ENCODE data around the gene PPCS. TPM values are rescaled to one million over a fixed set of nuclear protein-coding genes. Genes with fewer than 3 reads are reported as not detected.

Gene PPCS
- total RNA-seq: 44.3 and 57.2 TPM in 2 replicates

DNA sequence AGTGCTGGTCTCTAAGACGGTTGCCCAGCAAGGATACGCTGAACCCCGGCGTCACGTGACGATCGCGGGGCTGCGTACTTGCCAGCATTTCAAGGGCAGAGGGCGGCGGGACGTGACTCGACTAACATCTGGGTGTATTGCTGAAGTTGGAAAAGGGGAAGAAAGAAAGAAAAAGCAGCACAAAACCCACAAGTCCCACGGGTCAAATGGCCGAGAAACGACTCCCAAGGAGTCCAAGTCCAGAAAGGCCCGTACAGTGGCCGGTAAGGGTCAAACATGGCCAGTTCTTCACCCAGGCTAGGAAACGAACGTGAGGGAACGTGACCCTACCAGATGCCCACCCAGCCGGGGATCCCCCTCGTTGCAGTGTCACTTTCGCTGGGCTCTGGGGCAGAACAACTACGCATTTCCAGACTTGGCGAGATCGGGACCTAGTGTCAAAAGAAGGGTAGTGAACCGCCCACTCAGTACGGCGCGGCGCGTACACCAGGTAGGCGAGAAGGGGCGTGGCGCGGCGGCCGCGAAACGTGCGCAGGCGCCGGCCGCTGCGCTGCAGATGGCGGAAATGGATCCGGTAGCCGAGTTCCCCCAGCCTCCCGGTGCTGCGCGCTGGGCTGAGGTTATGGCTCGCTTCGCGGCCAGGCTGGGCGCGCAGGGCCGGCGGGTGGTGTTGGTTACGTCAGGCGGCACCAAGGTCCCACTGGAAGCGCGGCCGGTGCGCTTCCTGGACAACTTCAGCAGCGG is at the start of gene PPCS, which contains the start of gene ZMYND12:
TSS of gene PPCS (plus strand) at position 534 of the 744 bp plus-strand sequence. CDS start at position 557, 23 bp downstream.
TSS of gene ZMYND12 (minus strand) at position 13 of the 744 bp plus-strand sequence. CDS start 25 bp downstream, outside the sequence.

DNA sequence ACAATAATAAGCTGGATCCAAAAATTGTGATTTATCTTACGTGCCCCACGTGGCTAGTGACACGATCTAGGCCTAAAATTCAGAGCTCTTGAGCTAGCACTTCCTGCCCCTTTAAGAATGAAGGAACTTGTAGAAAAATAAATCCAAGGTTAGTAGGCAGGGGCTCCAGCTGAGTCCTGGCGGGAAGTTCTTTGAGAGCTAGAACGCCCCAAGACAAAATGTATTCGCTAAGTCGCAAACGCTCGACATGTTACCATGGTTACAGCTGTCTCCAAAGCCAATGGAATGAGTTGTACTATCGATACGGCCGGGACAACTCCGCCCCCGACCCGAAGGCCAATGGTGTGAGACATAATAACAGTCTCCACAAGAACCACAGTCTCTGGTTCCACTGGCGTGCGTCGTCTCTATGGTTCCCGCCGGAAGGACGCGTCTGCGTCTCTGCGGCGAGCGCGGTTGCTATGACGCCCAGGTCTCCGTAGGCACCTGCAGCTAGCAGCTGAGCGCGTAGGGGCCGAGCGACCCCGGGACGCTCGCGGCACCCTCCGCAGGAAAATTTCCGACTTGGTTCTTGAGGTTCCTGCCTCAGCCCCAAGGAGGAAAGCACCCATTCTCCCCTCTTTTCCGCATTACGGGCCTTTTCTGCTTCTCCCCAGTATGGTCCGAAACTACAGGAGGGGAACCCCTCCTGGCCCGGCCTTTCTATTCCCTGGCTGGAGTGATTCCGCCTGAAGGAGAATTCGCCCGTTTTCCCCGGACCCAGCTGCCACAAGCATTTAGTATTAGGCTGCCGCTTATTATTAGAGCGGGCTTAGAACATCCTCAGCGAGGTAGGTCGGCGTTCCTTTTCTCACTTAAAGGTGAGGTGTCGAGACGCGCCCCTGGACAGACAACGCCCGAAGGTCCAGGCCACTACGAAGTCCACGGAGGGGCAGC is 6.8 kb downstream of the PPCS start, which contains the start of gene CCDC30:
TSS of gene CCDC30 (plus strand) at position 459 of the 936 bp plus-strand sequence. CDS start 17,266 bp downstream, outside the sequence.

Other genes starting within 250 kb of the PPCS start
- gene FOXJ3, start 121.3 kb upstream of the PPCS start, total RNA-seq: 21.5 and 23.9 TPM in 2 replicates
- gene RIMKLA, start 75.8 kb upstream of the PPCS start, total RNA-seq: not detected in 2 replicates
- 1.2 and 1.6 TPM in 2 replicates for gene ZMYND12, start 521 bp upstream of the PPCS start, total RNA-seq
- 0.49 and 0.81 TPM in 2 replicates for gene CCDC30, start 6.7 kb downstream of the PPCS start, total RNA-seq
- 32.3 and 34.0 TPM in 2 replicates for gene PPIH, start 201.9 kb downstream of the PPCS start, total RNA-seq
- 510 and 528 TPM in 2 replicates for gene YBX1, start 225.9 kb downstream of the PPCS start, total RNA-seq

Measured in cardiac ventricle fibroblast (primary cell).